K562 (cell line): ENCODE results near the gene FNBP1. TPM values are rescaled to one million over a fixed set of nuclear protein-coding genes. Genes with fewer than 3 reads are reported as not detected.

Experiments used
- HOMEZ ChIP-seq: fragments of 250-450 bp; sonication (Bioruptor Pico); IDR thresholded peaks from 2 replicates; pipeline ENCODE4 v1.4.0; 2020; ENCODE audit warnings: mild to moderate bottlenecking, moderate library complexity
- MECOM ChIP-seq: fragments of 250-450 bp; sonication (Bioruptor Pico); IDR thresholded peaks from 2 replicates; pipeline ENCODE4 v1.8.0; 2022; ENCODE audit warnings: inconsistent platforms
- NFE2 ChIP-seq: IDR thresholded peaks from 2 replicates; pipeline ENCODE4 v1.6.1; 2014; ENCODE audit warnings: antibody characterized with exemption, low read depth
- OTX1 ChIP-seq: fragments of 450-650 bp; formaldehyde crosslinking; IDR thresholded peaks from 2 replicates; pipeline ENCODE4 v1.4.0; 2022; ENCODE audit warnings: mild to moderate bottlenecking
- SRSF1 ChIP-seq: fragments of 200-400 bp; formaldehyde crosslinking; IDR thresholded peaks from 2 replicates; pipeline ENCODE4 v1.6.1; 2017; ENCODE audit warnings: mild to moderate bottlenecking, low read depth, low read length, moderate library complexity
- XRCC5 ChIP-seq: fragments of 200-400 bp; formaldehyde crosslinking; IDR thresholded peaks from 2 replicates; pipeline ENCODE4 v1.6.1; 2017; ENCODE audit warnings: low read depth, mild to moderate bottlenecking, low read length
- polyA plus RNA-seq, 8 experiments: library from polyadenylated mRNA; depleted of rRNA in 4 of 8; stranded (reverse) in 5 of 8; unstranded in 3 of 8; fragments of >200 nt; fragmentation: Nextera tagmentation in 2 of 8; fragmentation: Illumina TruSeq in 1 of 8; extraction: Ambion mirVana in 2 of 8; extraction: Trizol in 1 of 8; gene quantifications; 2 replicates each; pipeline versions ENCODE4 v1.2.1 to v1.2.3, GENCODE V29; 2011 to 2014; ENCODE audit warnings: inconsistent platforms in 1 of 8, missing spikeins in 1 of 8
- total RNA-seq, 7 experiments: library from RNA; depleted of rRNA in 6 of 7; stranded (reverse); fragments of >200 nt in 6 of 7; fragmentation: Illumina TruSeq in 2 of 7; extraction: Trizol in 2 of 7; gene quantifications; 2 replicates each; pipeline versions ENCODE4 v1.2.1 to v1.2.3, GENCODE V29; 2011 to 2021; ENCODE audit warnings: low replicate concordance in 1 of 7
- TF ChIP-seq, protein P1 (sequence below): sonication (generic); formaldehyde crosslinking; IDR thresholded peaks from 2 replicates; pipeline ENCODE4 v1.8.1; 2023; ENCODE audit warnings: mild to moderate bottlenecking, missing genetic modification reagents
- TF ChIP-seq, protein P2 (sequence below): IDR thresholded peaks from 2 replicates; pipeline ENCODE4 v1.6.1; 2011; ENCODE audit warnings: borderline replicate concordance, low read depth, mild to moderate bottlenecking, moderate library complexity, low read length; ENCODE audit not compliant: insufficient read depth, poor library complexity, severe bottlenecking
- TF ChIP-seq, protein P3 (sequence below), 2 experiments: fragments of 450-650 bp in 1 of 2; sonication (generic) in 1 of 2; formaldehyde crosslinking in 1 of 2; IDR thresholded peaks; 2 replicates each; pipeline versions ENCODE4 v1.7.1 to v1.9.0; 2016 to 2022; ENCODE audit warnings: inconsistent platforms in 1 of 2, mild to moderate bottlenecking in 1 of 2, missing genetic modification reagents in 1 of 2
- TF ChIP-seq, protein P4 (sequence below): fragments of 250-450 bp; sonication (Bioruptor Pico); IDR thresholded peaks from 2 replicates; pipeline ENCODE4 v1.5.0; 2021

FNBP1 gene
- total and polyA plus RNA-seq, 9 of the 15 experiments (the other 6 are each of a cell fraction or from before 2014, with no cell fraction given) = 1.8 to 14.9 (median 7.6) TPM

DNA sequence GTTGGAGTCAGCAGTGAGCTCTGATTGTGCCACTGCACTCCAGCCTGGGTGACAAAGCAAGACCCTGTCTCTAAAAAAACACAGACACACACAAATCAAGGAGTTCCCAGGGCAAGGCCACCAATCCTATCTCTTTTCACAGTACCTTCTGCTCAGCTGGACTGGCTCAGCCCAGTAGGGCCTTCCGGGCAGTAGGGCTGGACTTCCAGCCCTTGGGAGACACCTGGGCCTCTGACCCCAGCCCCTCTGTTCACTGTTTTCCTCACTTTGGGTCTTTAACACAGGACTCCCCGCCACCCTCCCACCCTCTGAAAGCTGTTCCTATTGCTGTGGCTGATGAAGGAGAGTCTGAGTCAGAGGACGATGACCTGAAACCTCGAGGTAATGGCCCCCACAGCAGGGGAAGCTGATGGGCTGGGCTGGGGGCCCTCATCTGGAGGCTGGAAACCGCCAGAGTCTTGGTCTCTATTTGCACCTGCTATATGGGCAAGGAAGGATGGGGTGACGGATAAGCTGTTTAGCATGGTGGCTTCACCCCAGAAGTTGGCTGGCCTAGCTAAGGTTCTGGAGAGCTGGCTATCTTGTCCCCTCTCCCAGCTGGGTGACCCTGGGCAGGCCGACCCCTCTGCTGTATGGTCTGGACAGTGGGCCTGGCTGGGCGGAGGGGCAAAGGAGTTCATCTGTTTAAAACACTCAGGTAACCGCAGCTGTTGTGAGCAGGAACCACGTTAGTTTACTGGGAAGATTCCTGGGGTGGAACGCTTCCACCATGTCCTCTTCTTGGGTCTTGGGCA lies 182.1 kb downstream of the FNBP1 start (continued):
- TF ChIP-seq, protein P1, sequence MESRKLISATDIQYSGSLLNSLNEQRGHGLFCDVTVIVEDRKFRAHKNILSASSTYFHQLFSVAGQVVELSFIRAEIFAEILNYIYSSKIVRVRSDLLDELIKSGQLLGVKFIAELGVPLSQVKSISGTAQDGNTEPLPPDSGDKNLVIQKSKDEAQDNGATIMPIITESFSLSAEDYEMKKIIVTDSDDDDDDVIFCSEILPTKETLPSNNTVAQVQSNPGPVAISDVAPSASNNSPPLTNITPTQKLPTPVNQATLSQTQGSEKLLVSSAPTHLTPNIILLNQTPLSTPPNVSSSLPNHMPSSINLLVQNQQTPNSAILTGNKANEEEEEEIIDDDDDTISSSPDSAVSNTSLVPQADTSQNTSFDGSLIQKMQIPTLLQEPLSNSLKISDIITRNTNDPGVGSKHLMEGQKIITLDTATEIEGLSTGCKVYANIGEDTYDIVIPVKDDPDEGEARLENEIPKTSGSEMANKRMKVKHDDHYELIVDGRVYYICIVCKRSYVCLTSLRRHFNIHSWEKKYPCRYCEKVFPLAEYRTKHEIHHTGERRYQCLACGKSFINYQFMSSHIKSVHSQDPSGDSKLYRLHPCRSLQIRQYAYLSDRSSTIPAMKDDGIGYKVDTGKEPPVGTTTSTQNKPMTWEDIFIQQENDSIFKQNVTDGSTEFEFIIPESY = no peak
- no peak for TF ChIP-seq XRCC5
- no peak for TF ChIP-seq OTX1 (CRISPR knock-in tag)
- TF ChIP-seq NFE2 = 0 out of 2 replicates have a peak, but pooled peaks have one; percentile 13
- TF ChIP-seq, protein P2, sequence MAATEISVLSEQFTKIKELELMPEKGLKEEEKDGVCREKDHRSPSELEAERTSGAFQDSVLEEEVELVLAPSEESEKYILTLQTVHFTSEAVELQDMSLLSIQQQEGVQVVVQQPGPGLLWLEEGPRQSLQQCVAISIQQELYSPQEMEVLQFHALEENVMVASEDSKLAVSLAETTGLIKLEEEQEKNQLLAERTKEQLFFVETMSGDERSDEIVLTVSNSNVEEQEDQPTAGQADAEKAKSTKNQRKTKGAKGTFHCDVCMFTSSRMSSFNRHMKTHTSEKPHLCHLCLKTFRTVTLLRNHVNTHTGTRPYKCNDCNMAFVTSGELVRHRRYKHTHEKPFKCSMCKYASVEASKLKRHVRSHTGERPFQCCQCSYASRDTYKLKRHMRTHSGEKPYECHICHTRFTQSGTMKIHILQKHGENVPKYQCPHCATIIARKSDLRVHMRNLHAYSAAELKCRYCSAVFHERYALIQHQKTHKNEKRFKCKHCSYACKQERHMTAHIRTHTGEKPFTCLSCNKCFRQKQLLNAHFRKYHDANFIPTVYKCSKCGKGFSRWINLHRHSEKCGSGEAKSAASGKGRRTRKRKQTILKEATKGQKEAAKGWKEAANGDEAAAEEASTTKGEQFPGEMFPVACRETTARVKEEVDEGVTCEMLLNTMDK = no peak
- TF ChIP-seq, protein P3, sequence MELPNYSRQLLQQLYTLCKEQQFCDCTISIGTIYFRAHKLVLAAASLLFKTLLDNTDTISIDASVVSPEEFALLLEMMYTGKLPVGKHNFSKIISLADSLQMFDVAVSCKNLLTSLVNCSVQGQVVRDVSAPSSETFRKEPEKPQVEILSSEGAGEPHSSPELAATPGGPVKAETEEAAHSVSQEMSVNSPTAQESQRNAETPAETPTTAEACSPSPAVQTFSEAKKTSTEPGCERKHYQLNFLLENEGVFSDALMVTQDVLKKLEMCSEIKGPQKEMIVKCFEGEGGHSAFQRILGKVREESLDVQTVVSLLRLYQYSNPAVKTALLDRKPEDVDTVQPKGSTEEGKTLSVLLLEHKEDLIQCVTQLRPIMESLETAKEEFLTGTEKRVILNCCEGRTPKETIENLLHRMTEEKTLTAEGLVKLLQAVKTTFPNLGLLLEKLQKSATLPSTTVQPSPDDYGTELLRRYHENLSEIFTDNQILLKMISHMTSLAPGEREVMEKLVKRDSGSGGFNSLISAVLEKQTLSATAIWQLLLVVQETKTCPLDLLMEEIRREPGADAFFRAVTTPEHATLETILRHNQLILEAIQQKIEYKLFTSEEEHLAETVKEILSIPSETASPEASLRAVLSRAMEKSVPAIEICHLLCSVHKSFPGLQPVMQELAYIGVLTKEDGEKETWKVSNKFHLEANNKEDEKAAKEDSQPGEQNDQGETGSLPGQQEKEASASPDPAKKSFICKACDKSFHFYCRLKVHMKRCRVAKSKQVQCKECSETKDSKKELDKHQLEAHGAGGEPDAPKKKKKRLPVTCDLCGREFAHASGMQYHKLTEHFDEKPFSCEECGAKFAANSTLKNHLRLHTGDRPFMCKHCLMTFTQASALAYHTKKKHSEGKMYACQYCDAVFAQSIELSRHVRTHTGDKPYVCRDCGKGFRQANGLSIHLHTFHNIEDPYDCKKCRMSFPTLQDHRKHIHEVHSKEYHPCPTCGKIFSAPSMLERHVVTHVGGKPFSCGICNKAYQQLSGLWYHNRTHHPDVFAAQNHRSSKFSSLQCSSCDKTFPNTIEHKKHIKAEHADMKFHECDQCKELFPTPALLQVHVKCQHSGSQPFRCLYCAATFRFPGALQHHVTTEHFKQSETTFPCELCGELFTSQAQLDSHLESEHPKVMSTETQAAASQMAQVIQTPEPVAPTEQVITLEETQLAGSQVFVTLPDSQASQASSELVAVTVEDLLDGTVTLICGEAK (IDR thresholded peaks at IDR 0.05) = no peak
- TF ChIP-seq, protein P3 (CRISPR knock-in tag; IDR thresholded peaks at IDR 0.05) = no peak
- TF ChIP-seq, protein P4, sequence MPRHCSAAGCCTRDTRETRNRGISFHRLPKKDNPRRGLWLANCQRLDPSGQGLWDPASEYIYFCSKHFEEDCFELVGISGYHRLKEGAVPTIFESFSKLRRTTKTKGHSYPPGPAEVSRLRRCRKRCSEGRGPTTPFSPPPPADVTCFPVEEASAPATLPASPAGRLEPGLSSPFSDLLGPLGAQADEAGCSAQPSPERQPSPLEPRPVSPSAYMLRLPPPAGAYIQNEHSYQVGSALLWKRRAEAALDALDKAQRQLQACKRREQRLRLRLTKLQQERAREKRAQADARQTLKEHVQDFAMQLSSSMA (CRISPR knock-in tag) = no peak
- no peak for TF ChIP-seq HOMEZ
- 0 out of 2 replicates have a peak, but pooled peaks have one; percentile 27 for TF ChIP-seq MECOM
- TF ChIP-seq SRSF1 = no peak
